IMR-90 (cell line): ENCODE results near the gene GNE. TPM values are rescaled to one million over a fixed set of nuclear protein-coding genes. Genes with fewer than 3 reads are reported as not detected.

Experiments used
- ATAC-seq: fragments of 200-7000 bp; cut with Tn5 transposase; 2 replicates; pipeline ENCODE4 v1.9.1; 2020; ENCODE audit warnings: low read depth, mild to moderate bottlenecking, moderate library complexity
- BruUV-seq: library from RNA; stranded (reverse); fragments of 400-500 nt; replicated peaks from 2 replicates; lab custom pipeline; 2021; lab: Mats Ljungman, UMichigan
- CTCF ChIA-PET: fragments of 300-600 bp; formaldehyde crosslinking; extraction: SDS; loops from one replicate; lab custom pipeline; 2021; ENCODE audit warnings: antibody characterized with exemption; lab: Yijun Ruan, JAX
- POLR2A ChIA-PET: fragments of 300-600 bp; sonication (Branson Sonifier 250); formaldehyde crosslinking; loops from one replicate; lab custom pipeline; 2022; ENCODE audit warnings: antibody characterized with exemption; ENCODE audit not compliant: unreplicated experiment; lab: Charles Lee
- DNase-seq: peaks from one replicate; pipeline ENCODE4 v3.0.0; 2013
- H2AFZ ChIP-seq: replicated peaks from 2 replicates; pipeline ENCODE3; 2013; ENCODE audit warnings: low read length, mild to moderate bottlenecking; ENCODE audit not compliant: poor library complexity
- H2AK5ac ChIP-seq: 2 replicates; pipeline ENCODE4 v1.6.1; 2013; ENCODE audit warnings: low read depth, low read length, inconsistent platforms
- H2AK9ac ChIP-seq: replicated peaks from 2 replicates; pipeline ENCODE3; 2013; ENCODE audit warnings: mild to moderate bottlenecking, low read depth, low read length, moderate library complexity; ENCODE audit not compliant: poor library complexity
- H2BK120ac ChIP-seq: 2 replicates; pipeline ENCODE4 v1.6.1; 2013; ENCODE audit warnings: low read depth, low read length, inconsistent platforms
- H2BK15ac ChIP-seq: 3 replicates; pipeline ENCODE4 v1.6.1; 2013; ENCODE audit warnings: low read depth, low read length, inconsistent platforms
- H2BK20ac ChIP-seq: 2 replicates; pipeline ENCODE4 v1.6.1; 2013; ENCODE audit warnings: low read depth, mild to moderate bottlenecking, inconsistent platforms, low read length, moderate library complexity
- H2BK5ac ChIP-seq: 2 replicates; pipeline ENCODE4 v1.6.1; 2013; ENCODE audit warnings: mild to moderate bottlenecking, low read depth, low read length, inconsistent platforms; ENCODE audit not compliant: poor library complexity, severe bottlenecking
- H3K14ac ChIP-seq: replicated peaks from 2 replicates; pipeline ENCODE4 v1.6.1; 2013; ENCODE audit warnings: low read depth, low read length, inconsistent platforms
- H3K18ac ChIP-seq: 2 replicates; pipeline ENCODE4 v1.6.1; 2013; ENCODE audit warnings: low read depth, low read length, control low read depth
- H3K23ac ChIP-seq: 2 replicates; pipeline ENCODE4 v1.6.1; 2013; ENCODE audit warnings: low read depth, low read length, inconsistent platforms
- H3K27ac ChIP-seq: 2 replicates; pipeline ENCODE4 v1.5.1; 2013; ENCODE audit warnings: mild to moderate bottlenecking, control low read depth, low read length; ENCODE audit not compliant: insufficient read depth
- H3K27me3 ChIP-seq: 2 replicates; pipeline ENCODE4 v1.6.1; 2013; ENCODE audit warnings: low read length; ENCODE audit not compliant: control insufficient read depth, insufficient read depth
- H3K36me3 ChIP-seq: 2 replicates; pipeline ENCODE4 v1.6.1; 2013; ENCODE audit warnings: low read length, mixed read lengths; ENCODE audit not compliant: control insufficient read depth, insufficient read depth
- H3K4ac ChIP-seq: 2 replicates; pipeline ENCODE4 v1.6.1; 2013; ENCODE audit warnings: low read depth, low read length, inconsistent platforms
- H3K4me1 ChIP-seq: 2 replicates; pipeline ENCODE4 v1.6.1; 2013; ENCODE audit warnings: low read length, mixed read lengths; ENCODE audit not compliant: control insufficient read depth, insufficient read depth
- H3K4me2 ChIP-seq: 2 replicates; pipeline ENCODE4 v1.6.1; 2013; ENCODE audit warnings: low read depth, mild to moderate bottlenecking, control low read depth, low read length, moderate library complexity
- H3K4me3 ChIP-seq: 2 replicates; pipeline ENCODE4 v1.5.1; 2013; ENCODE audit warnings: low read depth, mild to moderate bottlenecking, control low read depth, low read length, moderate library complexity; ENCODE audit not compliant: insufficient read depth
- H3K56ac ChIP-seq: 2 replicates; pipeline ENCODE4 v1.6.1; 2013; ENCODE audit warnings: low read length, inconsistent platforms; ENCODE audit not compliant: insufficient read depth; ENCODE audit errors: extremely low read depth
- H3K79me1 ChIP-seq, 2 experiments: 2 replicates each; pipeline ENCODE4 v1.6.1; 2013; ENCODE audit warnings: low read length in 2 of 2, inconsistent platforms in 1 of 2, low read depth in 1 of 2
- H3K9ac ChIP-seq: 2 replicates; pipeline ENCODE4 v1.6.1; 2013; ENCODE audit warnings: low read depth, low read length, control low read depth
- H3K9me1 ChIP-seq: 2 replicates; pipeline ENCODE4 v1.6.1; 2013; ENCODE audit warnings: low read length, inconsistent platforms; ENCODE audit not compliant: insufficient read depth
- H3K9me3 ChIP-seq: 2 replicates; pipeline ENCODE4 v1.6.1; 2013; ENCODE audit warnings: low read length; ENCODE audit not compliant: control insufficient read depth, insufficient read depth
- H4K20me1 ChIP-seq: 2 replicates; pipeline ENCODE4 v1.6.1; 2013; ENCODE audit warnings: low read length, inconsistent platforms; ENCODE audit not compliant: insufficient read depth
- H4K5ac ChIP-seq: 2 replicates; pipeline ENCODE4 v1.6.1; 2013; ENCODE audit warnings: mild to moderate bottlenecking, low read depth, low read length, control low read depth
- H4K8ac ChIP-seq, 2 experiments: 2 replicates each; pipeline ENCODE4 v1.6.1; 2013; ENCODE audit warnings: low read depth in 2 of 2, low read length in 2 of 2, control low read depth in 1 of 2, inconsistent platforms in 1 of 2
- H4K91ac ChIP-seq: 2 replicates; pipeline ENCODE4 v1.6.1; 2013; ENCODE audit warnings: low read depth, low read length, inconsistent platforms; ENCODE audit not compliant: insufficient read depth
- BHLHE40 ChIP-seq: fragments of 150-350 bp; IDR thresholded peaks from 2 replicates; pipeline ENCODE4 v1.6.1; 2016; ENCODE audit warnings: mild to moderate bottlenecking, low read depth, low read length
- CEBPB ChIP-seq: IDR thresholded peaks from 2 replicates; pipeline ENCODE4 v1.6.1; 2012; ENCODE audit warnings: low read depth, low read length, improper control_type of control experiment
- CHD1 ChIP-seq: IDR thresholded peaks from 2 replicates; pipeline ENCODE4 v1.6.1; 2012; ENCODE audit warnings: low read depth, low read length, improper control_type of control experiment
- FOS ChIP-seq: fragments of 150-350 bp; IDR thresholded peaks from 2 replicates; pipeline ENCODE4 v1.6.1; 2016; ENCODE audit warnings: low read depth, low read length
- MAZ ChIP-seq: IDR thresholded peaks from 2 replicates; pipeline ENCODE4 v1.6.1; 2012; ENCODE audit warnings: low read depth, mild to moderate bottlenecking, low read length, improper control_type of control experiment, moderate library complexity, borderline replicate concordance
- NFE2L2 ChIP-seq: fragments of 150-350 bp; IDR thresholded peaks from 2 replicates; pipeline ENCODE4 v1.6.1; 2016; ENCODE audit warnings: low read depth, mild to moderate bottlenecking, low read length
- RCOR1 ChIP-seq: IDR thresholded peaks from 2 replicates; pipeline ENCODE4 v1.6.1; 2012; ENCODE audit warnings: mild to moderate bottlenecking, low read length, improper control_type of control experiment; ENCODE audit not compliant: insufficient replicate concordance
- RFX5 ChIP-seq: IDR thresholded peaks from 2 replicates; pipeline ENCODE4 v1.8.0; 2012; ENCODE audit warnings: low read depth, mild to moderate bottlenecking, low read length, moderate library complexity
- SMC3 ChIP-seq: fragments of 150-350 bp; IDR thresholded peaks from 2 replicates; pipeline ENCODE4 v1.6.1; 2016; ENCODE audit warnings: low read depth, mild to moderate bottlenecking, antibody characterized with exemption, low read length, moderate library complexity
- WGBS, 2 experiments: methylation state at CpG; one replicate each; pipeline versions ENCODE4 v1.1.5 to v1.1.7; 2013; ENCODE audit warnings: missing lambda C conversion rate in 2 of 2; ENCODE audit not compliant: insufficient read length in 1 of 2; ENCODE audit errors: extremely low coverage in 2 of 2; 5-methylcytosine and 5-hydroxymethylcytosine counted together
- dilution Hi-C: fragments of 300-500 bp; cut with HindIII; formaldehyde crosslinking; loops from one replicate; pipeline ENCODE4 v1.14.3; 2018; ENCODE audit warnings: low sequenced_read_pairs; ENCODE audit not compliant: unreplicated experiment
- in situ Hi-C: fragments of 300-500 bp; cut with MboI; formaldehyde crosslinking; loops from 3 replicates; pipeline ENCODE4 v1.14.3; 2019; ENCODE audit warnings: low sequenced_read_pairs, inconsistent platforms, mixed read lengths
- intact Hi-C: fragments of 100-400 bp; cut with micrococcal nuclease; formaldehyde crosslinking; loops from 2 replicates; pipeline ENCODE4 v1.10.0; 2022
- polyA plus RNA-seq, 3 experiments: library from polyadenylated mRNA; depleted of rRNA; stranded (reverse); fragments of >200 nt; gene quantifications; 2 replicates each; pipeline ENCODE4 v1.2.3, GENCODE V29; 2012; ENCODE audit warnings: low replicate concordance in 1 of 3
- total RNA-seq: library from RNA; depleted of rRNA; stranded (reverse); fragments of >200 nt; gene quantifications from 2 replicates; pipeline ENCODE4 v1.2.3, GENCODE V29; 2012
- TF ChIP-seq, protein P1 (sequence below): conservative IDR thresholded peaks from 2 replicates; pipeline ENCODE4 v1.5.1; 2012; ENCODE audit warnings: mild to moderate bottlenecking, low read depth, low read length, improper control_type of control experiment
- TF ChIP-seq, protein P2 (sequence below): fragments of 150-350 bp; IDR thresholded peaks from 2 replicates; pipeline ENCODE4 v1.6.1; 2016; ENCODE audit warnings: low read depth, mild to moderate bottlenecking, low read length, moderate library complexity, borderline replicate concordance

The GNE gene
- total and polyA plus RNA-seq, 2 of the 4 experiments (the other 2 are of a cell fraction), result 11.7 to 34.1 TPM

GRCh38 chr9:36213387-36213786, 44.9 kb downstream of the GNE start:
- TF ChIP-seq RFX5 (no peak), FOS (no peak), MAZ (no peak), SMC3 (no peak), BHLHE40 (no peak), CEBPB (no peak), NFE2L2 (no peak), CHD1 (no peak), RCOR1 (no peak)
- TF ChIP-seq, protein P1, sequence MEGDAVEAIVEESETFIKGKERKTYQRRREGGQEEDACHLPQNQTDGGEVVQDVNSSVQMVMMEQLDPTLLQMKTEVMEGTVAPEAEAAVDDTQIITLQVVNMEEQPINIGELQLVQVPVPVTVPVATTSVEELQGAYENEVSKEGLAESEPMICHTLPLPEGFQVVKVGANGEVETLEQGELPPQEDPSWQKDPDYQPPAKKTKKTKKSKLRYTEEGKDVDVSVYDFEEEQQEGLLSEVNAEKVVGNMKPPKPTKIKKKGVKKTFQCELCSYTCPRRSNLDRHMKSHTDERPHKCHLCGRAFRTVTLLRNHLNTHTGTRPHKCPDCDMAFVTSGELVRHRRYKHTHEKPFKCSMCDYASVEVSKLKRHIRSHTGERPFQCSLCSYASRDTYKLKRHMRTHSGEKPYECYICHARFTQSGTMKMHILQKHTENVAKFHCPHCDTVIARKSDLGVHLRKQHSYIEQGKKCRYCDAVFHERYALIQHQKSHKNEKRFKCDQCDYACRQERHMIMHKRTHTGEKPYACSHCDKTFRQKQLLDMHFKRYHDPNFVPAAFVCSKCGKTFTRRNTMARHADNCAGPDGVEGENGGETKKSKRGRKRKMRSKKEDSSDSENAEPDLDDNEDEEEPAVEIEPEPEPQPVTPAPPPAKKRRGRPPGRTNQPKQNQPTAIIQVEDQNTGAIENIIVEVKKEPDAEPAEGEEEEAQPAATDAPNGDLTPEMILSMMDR, result no peak
- TF ChIP-seq, protein P2, sequence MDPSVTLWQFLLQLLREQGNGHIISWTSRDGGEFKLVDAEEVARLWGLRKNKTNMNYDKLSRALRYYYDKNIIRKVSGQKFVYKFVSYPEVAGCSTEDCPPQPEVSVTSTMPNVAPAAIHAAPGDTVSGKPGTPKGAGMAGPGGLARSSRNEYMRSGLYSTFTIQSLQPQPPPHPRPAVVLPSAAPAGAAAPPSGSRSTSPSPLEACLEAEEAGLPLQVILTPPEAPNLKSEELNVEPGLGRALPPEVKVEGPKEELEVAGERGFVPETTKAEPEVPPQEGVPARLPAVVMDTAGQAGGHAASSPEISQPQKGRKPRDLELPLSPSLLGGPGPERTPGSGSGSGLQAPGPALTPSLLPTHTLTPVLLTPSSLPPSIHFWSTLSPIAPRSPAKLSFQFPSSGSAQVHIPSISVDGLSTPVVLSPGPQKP, result no peak
- Histone ChIP-seq H3K18ac (no peak overlapping the region), H2BK15ac (no peak overlapping the region), H2AFZ (no peak overlapping the region), H2BK20ac (no peak overlapping the region), H4K20me1 (peaks cover 56% of the 10 kb centered on the region), H3K14ac (no peak overlapping the region), H4K5ac (peak overlapping the region; percentile 9; the same call in 1 of the 2 replicates), H3K4ac (no peak overlapping the region), H2BK5ac (no peak overlapping the region), H2AK5ac (no peak overlapping the region), H3K27ac (no peak overlapping the region), H4K91ac (no peak overlapping the region), H3K9me3 (no peaks in the 10 kb centered on the region), H3K9me1 (peaks cover 35% of the 10 kb centered on the region), H3K56ac (no peak overlapping the region), H3K4me3 (no peak overlapping the region), H2AK9ac (no peak overlapping the region), H3K36me3 (peaks cover 61% of the 10 kb centered on the region), H3K9ac (no peak overlapping the region), H3K4me2 (no peak overlapping the region), H4K8ac (no peak overlapping the region), H3K23ac (no peak overlapping the region), H3K79me1 (peaks cover 54 to 83% of the 10 kb centered on the region in 2 experiments), H3K4me1 (peaks cover 17% of the 10 kb centered on the region), H2BK120ac (no peak overlapping the region), H3K27me3 (no peaks in the 10 kb centered on the region)
- intact Hi-C loops (loop anchor here (5.0 kb wide), 1 partner anchor 114 kb away; no protein-coding TSS in a partner anchor), in situ Hi-C loops (no loop called here), dilution Hi-C loops (no loop called here)
- POLR2A ChIA-PET, result no interaction called here
- CTCF ChIA-PET, result no interaction called here
- no CpG with 5 or more reads among the region's 4 CpGs for WGBS, 2 experiments
- no TSS peak for BruUV-seq
- ATAC-seq, result no peak
- no peak for DNase-seq
